Tongue (tissue), 2 donors: ENCODE measurements around the gene RFX4. TPM values are rescaled to one million over a fixed set of nuclear protein-coding genes. Genes with fewer than 3 reads are reported as not detected.

Source experiments
- DNase-seq: peaks from one replicate; pipeline ENCODE4 v3.0.0-alpha.2; 2015
- total RNA-seq: library from RNA; depleted of rRNA; stranded (reverse); fragments of >200 nt; gene quantifications from one replicate; pipeline ENCODE4 v1.2.3, GENCODE V29; 2014

RFX4 gene
- total RNA-seq, 1 donor from 2014 or later = 0.21 TPM

- DNase-seq = no peak
These were observed 185.4 kb downstream of the RFX4 start for GRCh38 chr12:106767954-106768822.

- no peak for DNase-seq
These were observed 186.3 kb downstream of the RFX4 start for GRCh38 chr12:106769078-106769477.

- no peak for DNase-seq
These were observed 186.7 kb downstream of the RFX4 start for GRCh38 chr12:106769546-106769945.

DNA sequence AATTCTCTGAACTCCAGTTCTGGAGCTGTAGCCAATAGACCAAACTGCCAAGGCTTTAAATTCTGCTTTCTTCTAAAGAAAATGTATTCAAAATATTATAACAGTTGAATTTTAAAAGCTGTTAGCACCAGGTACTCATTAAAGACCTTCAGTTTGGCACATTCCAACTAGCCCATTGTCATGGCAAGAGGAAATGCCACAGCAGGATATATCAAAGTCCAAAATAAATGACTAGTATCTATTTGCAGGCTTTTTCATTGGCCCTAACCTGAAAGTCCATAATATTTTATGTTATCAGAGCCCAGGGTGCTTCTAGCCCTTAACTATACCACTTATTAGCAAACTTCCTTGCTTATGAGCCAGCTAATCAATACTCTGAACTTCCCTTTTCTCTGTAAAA is 188.6 kb downstream of the RFX4 start:
- DNase-seq = no peak

DNA sequence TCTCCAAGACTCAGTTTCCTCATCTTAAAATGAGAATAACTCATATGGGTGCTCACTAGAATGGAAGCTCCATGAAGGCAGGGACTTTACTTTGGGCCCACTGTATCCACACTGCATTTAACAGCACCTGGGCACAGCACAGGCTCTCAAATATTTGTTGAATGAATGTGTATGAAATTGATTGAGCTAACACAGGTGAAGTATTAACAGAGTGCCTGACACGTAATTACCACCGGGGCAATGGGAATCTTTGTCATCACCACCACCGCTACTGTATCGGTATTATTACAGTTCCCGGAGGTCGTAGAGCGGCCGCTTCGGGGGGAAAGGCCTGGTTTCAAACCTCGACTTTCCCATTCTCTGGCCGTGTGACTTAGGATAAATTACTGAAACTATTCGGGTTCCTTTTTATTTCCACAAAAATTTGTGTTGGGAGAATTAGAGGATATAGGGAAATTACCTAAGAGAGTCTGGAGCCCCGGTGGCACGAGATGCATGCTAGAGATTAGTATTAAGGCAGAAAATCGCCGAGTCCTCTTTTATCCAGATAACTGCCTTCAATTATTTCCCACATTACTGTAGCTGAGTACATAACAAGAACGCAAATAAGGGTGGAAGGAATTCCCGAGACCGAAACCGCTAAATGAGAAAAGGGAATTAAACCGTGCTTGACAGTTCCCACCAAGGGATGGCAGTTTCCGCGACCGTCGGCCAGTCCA is 190.6 kb downstream of the RFX4 start:
- no peak for DNase-seq

DNA sequence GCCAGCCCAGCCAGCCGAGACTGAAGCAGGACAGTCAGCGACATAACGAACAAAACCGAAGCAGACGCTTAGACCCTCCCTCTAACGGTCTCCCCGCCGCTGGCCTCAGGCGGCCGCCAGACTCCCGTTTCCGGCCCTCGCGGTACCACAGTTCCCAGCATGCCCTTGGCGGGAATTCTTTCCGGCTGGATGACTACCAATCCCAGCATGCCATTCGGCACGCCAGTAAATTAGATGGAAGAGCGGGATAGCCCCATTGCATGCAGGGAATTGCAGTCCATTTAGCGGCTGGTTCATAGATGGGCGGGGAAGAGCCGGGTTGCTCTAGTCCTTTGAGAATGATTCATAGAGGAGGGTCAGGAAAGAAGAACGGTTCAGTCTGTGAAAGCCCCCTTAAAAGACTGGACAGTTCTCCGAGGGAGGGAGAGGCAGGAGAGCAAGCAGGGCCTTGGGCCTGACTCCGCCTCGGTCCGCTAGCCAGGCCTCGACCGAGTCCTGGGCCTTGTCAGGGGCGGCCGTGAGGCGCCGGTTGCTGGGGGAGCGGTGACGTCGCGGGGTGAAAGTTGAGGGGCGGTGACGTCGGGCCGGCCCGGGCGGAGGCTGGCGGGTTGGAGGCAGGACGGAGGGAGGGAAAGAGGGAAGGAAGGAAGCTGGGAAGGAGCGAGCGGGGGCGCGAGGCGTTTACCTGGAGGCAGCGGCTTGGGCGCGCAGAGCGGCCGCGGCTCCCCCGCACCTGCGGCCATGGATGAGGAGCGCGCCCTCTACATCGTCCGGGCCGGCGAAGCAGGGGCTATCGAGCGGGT is 191.4 kb downstream of the RFX4 start, which contains the start of gene RIC8B:
Gene RIC8B, plus strand, starts transcription at position 678 of the 803 bp plus-strand sequence. Its CDS starts 64 bp downstream, at position 742.
- DNase-seq = peak; percentile 99

DNA sequence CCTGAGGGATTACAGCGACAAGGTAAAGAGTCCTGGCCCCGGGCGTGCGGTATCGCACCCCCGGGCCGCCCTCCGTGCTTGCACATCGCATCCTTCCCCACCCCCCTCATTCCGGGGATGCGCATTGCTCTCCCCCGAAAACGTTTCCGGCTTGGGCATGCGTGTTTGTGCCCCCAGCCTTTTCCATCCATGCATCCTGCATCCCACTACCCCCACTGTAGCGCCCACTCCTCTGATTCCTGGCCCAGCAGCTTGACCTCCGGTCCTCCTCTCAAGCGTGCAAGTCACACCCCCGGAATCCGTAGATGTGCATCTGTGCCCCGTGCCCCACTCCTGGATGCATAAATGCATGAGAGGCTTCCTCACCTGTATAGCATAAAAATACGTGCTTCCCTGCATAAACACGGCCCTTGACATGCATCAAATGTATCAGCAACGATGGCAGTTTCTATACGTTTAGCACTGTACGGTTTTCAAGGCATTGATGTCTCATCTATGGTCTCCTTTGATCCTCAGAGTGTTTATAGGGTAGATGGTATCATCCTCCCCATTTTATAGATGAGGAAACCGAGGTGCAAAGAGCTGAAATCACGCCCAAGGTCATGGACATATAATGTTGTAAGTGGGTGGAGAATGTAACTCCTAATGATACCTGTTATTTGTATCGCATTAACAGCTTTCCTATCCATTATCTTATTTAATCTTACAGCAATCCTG is 192.2 kb downstream of the RFX4 start:
- no peak for DNase-seq

DNA sequence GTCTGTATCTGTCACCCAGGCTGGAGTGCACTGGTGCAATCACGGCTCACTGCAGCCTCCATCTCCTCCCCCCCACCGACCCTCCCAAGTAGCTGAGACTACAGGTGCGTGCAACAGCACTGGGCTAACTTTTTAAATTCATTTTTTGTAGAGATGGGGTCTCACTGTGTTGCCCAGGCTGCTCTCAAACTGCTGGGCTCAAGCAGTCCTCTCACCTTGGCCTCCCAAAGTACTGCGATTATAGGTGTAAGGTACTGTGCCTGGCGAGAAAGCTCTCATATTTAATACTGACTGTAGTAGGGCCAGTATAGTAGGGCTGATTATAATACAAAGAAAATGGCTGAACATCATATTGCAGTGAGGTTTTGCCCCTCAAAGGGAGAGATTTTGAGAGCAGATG is 194.1 kb downstream of the RFX4 start:
- DNase-seq = no peak

DNA sequence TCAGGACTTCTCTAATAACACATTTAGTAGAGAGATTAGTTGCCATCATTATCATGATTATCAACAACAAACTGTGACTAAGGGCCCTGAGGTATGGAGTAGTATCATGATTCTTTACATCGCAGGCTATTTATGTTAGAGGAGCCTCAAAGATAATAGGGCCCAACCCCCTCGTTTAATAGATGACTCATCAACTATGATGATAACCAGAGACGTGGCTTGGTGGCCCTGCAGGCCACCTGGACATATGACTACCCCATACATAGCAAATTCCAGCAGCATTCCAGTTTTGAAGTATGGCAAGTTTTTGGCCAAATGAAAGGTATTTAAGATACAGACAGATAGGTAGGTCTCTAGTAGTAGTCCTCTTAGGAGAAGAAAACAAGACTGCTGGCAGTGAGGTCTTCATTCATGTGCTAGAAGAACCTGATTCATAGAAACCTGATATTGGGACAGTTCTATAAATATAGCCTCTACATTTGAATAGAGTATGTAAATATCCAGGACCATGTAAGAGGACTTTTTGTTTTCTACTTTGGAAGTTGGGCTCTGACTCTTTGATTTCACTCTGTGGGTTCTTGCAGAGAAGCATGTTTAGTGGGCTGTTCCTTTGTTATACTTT is 197.3 kb downstream of the RFX4 start:
- no peak for DNase-seq

GRCh38 chr12:106782619-106783018 is 199.8 kb downstream of the RFX4 start:
- DNase-seq = no peak

DNA sequence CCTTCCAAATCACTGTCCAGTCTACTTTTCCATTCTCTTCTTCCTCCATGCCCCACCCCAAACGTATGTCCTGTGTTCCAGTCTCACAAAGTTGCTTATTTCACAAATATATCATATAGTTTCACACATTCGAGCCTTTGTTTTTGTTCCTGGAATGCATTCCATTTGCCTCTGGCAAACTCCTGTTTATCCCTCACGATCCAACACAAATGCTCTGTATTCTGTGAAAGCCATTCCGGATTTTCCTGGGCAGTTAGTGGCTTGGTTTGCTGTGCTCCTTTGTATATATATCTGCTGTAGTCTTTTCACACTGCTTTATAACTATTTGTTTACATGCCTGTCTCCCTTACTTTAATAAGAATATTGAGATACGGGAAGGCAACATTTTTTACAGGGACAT is 200.7 kb downstream of the RFX4 start:
- no peak for DNase-seq

GRCh38 chr12:106790020-106790419 is 207.2 kb downstream of the RFX4 start:
- no peak for DNase-seq

GRCh38 chr12:106791531-106791930 is 208.7 kb downstream of the RFX4 start:
- DNase-seq = no peak

GRCh38 chr12:106794369-106794768 is 211.6 kb downstream of the RFX4 start:
- no peak for DNase-seq

DNA sequence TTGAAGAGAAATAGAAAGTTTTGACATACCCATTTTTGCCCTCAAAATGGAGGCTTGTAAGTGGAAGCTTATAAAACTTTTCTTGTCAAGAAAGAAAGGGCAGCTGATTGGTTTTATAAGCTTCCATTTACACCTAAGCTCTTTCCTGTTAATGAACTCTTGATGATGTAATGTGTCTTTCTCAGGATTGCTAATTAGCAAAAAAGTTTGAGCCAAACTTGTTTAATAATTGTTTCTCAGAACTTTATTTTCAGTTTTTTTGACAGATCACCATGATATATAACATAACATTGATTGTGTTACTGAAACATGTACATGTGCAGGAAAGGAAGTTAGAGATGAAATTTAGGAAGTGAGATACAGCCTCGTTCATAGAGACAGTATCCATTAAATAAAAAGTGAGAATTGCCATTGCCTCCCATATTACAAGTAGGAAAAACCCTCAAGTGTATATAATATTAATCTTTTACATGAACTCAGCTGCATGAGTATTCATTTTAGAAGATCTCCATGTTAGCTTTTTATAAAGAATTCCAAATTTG is 218.4 kb downstream of the RFX4 start:
- no peak for DNase-seq

- peak; percentile 64 for DNase-seq
These were observed 219.2 kb downstream of the RFX4 start for GRCh38 chr12:106801830-106802533.

DNA sequence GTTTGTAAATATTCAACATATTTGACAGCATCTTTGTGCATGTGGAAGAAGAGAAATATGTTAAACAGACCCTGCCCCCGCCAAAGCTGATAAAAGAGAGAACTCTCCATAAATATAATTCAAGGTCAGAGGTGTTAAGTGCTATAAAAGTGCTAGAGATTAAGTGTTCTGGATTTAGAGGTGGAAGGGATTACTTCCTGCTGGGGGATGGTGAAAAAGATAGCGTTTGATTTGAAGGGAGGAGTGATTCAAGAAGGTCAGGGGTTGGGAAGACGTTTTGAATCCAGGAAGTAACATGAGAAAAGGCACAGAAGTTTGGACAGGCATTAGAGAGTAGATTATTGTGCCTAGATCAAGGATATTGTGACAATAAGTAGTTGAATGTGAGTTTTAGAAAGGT is 221.9 kb downstream of the RFX4 start:
- DNase-seq = no peak
